ENCODE results near the gene NAIF1.
"Not testable (repeated sequence)": the region's sequence is repeated elsewhere in the genome, so short reads cannot be mapped to it uniquely, and the experiment has no call there.

Gene NAIF1

GRCh38 chr9:128057724-128058409, 9.3 kb downstream of the NAIF1 start:
- DNase-seq: no peak

GRCh38 chr9:128056887-128057723, 10.0 kb downstream of the NAIF1 start:
- DNase-seq: no peak

- no peak for DNase-seq
Observed at GRCh38 chr9:128056086-128056485, 11.0 kb downstream of the NAIF1 start.

- no peak for DNase-seq
Observed at GRCh38 chr9:128055344-128056040, 11.6 kb downstream of the NAIF1 start.

DNA sequence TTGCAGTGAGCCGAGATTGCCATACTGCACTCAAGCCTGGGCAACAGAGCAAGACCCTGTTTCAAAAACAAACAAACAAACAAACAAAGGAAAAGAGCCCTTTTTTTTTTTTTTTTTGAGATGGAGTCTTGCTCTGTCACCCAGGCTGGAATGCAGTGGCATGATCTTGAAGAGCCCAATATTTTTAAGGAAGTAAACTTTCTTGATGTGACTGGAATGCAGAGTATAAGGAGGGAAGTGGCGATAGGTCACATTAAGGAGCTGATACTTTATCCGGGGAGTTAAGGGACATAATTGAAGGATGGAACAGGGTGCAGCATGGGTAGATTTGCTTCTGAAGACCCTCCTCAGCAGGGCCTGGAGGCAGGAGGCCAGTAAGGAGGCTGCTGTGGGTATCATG, 13.0 kb downstream of the NAIF1 start:
- DNase-seq: no peak

DNA sequence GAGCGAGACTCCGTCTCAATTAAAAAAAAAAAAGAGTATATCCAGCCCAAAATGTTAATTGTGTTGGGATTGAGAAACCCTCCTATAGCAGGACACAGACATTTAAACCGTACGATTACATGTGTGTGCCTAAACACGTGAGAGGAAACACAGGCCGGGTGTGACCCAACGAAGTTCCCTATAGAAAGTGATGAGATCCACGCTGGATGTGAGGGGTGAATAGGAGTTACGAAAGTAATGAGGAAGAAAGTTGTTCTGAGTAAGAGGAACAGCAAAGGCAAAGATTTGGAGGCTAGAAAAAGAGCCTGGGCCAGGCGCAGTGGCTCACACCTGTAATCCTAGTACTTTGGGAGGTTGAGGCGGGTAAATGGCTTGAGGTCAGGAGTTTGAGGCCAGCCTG, 13.6 kb downstream of the NAIF1 start:
- DNase-seq: no peak

DNA sequence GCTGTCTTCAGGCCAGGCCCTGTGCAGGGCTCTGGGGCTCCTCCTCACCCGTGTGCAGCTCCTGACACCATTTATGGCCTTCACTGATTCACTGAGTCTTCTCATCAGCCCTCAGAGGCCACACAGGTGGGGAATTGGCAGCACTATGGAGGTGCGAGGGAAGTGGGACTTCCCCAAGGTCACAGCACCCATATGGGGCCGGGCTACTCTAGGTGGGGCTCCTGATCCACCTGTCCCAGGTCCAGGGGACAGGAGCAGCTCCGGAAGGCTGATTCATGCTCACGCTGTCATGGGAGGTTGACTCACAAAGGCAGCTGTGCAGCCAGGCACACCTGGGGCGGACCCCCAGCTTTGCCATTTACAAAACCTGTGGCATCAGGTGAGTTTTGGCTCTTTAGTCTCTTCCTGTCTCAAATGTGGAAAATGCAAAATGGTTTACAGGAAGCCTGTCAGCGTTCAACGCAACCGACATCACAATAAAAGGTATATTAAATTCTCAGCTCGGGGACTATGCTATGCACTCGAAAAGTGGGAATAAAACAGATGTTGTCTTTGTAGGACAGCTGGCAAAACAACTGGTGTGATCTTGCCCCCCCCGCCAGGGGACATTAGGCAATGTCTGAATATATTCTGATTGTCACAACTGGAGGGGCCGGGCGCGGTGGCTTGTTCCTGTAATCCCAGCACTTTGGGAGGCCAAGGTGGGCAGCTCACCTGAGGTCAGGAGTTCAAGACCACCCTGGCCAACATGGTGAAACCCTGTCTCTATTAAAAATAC, 15.0 kb downstream of the NAIF1 start:
- no peak for DNase-seq

- DNase-seq: no peak
Observed at GRCh38 chr9:128049843-128050242, 17.3 kb downstream of the NAIF1 start.

DNA sequence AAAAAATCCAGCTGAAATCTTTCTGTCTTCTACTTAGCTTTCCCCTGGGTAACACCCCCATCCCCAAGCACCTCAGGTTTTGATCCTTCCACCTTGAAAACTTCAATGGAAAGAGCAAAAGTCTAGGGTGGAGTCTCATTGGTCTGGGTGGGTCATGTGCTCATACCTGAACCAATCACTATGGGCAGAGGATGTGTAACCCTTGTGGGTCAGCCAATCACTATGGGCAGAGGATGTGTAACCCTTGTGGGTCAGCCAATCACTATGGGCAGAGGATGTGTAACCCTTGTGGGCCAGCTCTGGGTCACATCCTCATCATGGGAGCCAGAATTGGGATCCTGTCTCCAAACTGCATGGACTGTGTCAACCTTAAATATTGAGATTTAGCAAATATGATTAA, 18.5 kb downstream of the NAIF1 start:
- DNase-seq: no peak

- DNase-seq: no peak
Observed at GRCh38 chr9:128047231-128047630, 19.9 kb downstream of the NAIF1 start.

- DNase-seq: no peak
Observed at GRCh38 chr9:128045831-128046230, 21.3 kb downstream of the NAIF1 start.

- not testable (repeated sequence) for DNase-seq
Observed at GRCh38 chr9:128045409-128045808, 21.7 kb downstream of the NAIF1 start.

GRCh38 chr9:128043467-128043868, 23.7 kb downstream of the NAIF1 start:
- no peak for DNase-seq

DNA sequence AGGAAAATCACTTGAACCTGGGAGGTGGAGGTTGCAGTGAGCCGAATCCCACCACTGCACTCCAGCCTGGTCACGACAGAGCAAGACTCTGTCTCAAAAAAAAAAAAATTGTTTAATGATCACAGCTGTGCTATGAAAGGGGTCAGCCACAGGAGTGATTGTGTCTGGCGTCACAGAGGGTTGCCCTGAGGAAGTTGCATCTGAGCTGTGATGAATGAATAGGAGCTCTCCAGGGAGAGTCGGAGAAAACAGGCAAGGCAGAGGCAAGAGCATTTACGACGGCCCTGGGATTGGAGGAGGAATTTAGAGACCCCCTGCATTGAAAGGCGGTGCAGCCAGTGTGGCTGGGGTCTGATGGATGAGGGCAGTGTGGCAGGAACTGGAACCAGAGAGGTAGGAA, 25.1 kb downstream of the NAIF1 start:
- DNase-seq: no peak

- not testable (repeated sequence) for DNase-seq
Observed at GRCh38 chr9:128040783-128041182, 26.3 kb downstream of the NAIF1 start.

- not testable (repeated sequence) for DNase-seq
Observed at GRCh38 chr9:128036522-128036921, 30.6 kb downstream of the NAIF1 start.

DNA sequence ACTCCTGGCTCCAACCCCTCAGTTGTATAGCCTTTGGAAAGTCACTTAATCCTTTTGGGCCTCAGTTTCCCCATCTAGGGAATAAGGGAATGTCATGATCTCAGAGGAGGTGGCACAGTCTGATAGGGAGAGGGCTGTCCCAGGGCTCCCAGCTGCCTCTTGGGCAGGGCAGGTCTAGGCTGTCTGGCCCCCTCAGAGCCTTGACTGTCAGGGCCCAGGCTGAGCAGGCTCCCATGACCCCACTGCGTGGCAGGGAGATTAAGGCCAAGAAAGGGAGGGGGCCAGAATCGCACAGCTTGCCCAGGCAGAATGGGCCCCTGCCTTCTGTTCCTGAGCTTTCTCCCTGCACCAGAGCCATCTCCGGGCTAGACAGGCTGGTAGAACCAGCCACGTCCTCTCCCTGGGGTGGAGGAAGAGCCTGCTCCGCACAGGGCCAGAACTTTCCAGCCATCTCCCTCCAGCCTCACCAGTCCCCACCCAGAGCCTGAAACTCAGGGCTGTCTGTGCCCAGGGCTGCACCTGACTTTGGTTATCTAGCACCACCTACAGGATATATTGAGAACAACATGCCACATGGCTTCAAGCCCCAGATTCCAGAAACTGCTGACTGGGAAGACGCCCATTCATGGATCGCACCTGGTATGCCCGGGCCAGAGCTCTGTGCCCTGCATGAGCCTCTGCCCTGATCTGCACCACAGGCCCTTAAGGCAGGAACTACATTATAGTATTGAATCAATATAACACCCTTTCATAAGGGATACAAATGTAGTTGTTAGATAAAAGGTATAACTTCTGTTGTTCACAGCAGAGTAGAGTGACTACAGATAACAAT, 32.1 kb downstream of the NAIF1 start:
- DNase-seq: peak; percentile 87

DNA sequence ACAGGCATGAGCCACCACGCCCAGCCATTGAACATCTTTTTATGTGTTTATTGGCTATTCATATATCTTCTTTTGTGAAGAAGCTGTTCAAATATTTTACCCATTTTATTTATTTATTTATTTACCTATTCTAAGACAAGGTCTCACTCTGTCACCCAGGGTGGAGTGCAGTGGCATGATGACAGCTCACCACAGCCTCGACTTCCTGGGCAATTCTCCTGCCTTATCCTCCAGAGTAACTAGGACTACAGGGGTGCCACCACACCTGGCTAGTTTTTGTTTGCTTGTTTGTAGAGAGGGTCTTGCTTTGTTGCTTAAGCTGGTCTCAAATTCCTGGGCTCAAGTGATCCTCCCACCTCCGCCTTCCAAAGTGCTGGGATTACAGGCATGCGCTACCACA, 33.5 kb downstream of the NAIF1 start:
- DNase-seq: no peak

- no peak for DNase-seq
Observed at GRCh38 chr9:128027705-128028104, 39.4 kb downstream of the NAIF1 start.

GRCh38 chr9:128026773-128027541, 40.2 kb downstream of the NAIF1 start:
- DNase-seq: no peak

- DNase-seq: no peak
Observed at GRCh38 chr9:128026255-128026772, 40.8 kb downstream of the NAIF1 start.

Data from NCI-H748 treated with DMSO at 0.1 percent for 48 hours (cell line).